HL-60/S4 treated with phorbol 12-myristate 13-acetate at 8.2 ng/mL for 4 days and 3 days (cell line): ENCODE data around the gene PITPNM1.
"Not testable (repeated sequence)": the region's sequence is repeated elsewhere in the genome, so short reads cannot be mapped to it uniquely, and the experiment has no call there.

Source experiments
- in situ Hi-C: fragments of 300-500 bp; cut with MboI; formaldehyde crosslinking; loops from 2 replicates; pipeline ENCODE4 v1.15.0; 2022; ENCODE audit warnings: low sequenced_read_pairs

Gene PITPNM1

DNA sequence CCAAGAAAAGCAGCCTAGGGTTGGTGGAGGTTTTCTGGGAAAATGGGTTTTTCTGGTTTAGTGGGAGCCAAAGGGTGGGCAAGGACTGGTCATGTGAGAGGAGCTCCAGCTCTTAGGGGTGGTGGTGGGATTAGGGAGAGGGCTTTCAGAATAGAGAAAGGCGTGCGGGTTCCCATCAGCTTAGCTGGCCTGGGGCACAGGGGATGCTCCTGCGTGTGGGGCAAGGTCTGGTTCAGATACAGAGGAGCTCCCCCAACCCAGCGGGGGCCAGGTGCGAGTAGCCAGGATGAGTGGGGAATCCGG is 36.8 kb downstream of the PITPNM1 start:
- in situ Hi-C loops, result no loop called here

DNA sequence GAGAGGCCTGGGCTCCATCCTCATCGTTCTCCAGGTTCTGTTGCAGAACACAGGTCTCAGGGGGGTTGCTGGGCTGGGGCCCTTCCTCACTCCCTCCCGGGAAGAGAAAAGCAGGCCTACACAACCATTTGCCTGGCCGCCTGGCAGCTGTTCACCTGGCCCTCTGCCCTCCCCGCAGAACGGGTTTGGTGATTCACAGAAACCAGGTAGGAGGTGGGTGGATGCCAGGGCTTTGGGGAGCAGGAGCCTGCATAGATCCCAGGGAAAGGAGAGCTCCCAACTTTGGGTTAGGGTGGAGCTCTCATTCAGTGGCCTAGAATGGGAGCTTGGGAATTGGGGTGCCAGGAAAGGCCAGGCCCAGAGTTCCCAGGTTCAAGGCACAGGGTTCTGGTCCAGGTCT is 37.1 kb downstream of the PITPNM1 start:
- in situ Hi-C loops, result no loop called here

DNA sequence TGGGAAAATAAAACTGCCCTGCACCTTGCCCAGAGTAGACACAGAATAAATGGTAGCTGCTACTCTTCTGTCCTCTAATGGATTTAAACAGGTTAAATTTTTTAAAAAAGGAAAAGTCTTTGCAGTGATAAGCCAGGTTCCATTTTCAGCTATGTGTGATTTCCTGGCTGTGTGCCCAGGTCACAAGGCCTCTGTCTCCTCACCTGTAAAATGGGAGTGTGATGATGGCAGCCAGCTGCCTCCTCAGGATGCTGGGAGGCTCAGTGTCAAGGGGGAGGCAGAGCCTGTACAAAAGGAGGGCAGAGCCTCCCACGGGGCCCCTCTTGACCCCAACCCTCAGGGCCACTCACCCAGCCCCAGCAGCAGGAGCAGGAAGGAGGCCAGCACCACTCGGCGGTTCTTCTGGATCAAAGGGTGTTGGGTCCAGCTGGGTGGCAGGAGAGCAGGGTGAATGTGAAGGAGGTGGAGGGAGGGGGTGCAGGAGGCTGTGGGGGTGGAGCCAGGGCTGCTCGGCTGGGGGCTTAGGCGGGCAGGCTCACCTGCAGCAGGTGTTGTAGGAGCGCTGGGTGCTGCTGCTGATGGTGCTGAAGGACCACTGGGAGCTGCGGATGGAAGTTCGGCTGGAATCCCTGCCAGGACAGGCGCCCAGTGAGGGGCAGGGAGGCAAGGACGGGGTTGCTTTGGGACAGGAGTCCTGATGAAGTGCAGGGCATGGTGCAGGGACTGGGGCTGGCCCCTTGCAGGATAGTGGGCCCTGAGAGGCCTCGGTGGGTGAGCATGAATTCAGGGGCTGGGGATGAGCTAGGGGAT is 38.0 kb downstream of the PITPNM1 start:
- in situ Hi-C loops, result no loop called here

DNA sequence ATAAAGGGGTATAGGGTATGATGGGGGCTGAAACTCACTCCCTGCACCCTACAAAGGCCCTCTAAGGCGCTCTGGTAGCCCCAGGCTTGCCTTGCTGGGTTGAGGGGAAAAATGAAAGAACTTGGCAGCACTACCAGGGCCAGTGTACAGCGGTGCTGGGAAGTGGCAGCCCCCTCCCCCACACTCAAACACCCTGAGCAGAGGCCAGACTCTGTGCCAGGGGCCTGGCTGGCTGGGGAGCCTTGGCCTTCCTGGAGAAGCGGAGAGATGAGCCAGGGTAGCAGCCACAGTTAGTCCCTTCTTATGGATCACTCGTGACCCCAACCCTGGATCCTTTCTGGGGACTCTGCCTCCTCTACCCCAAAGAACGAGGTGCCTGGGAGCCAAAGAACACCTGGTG is 38.8 kb downstream of the PITPNM1 start:
- in situ Hi-C loops, result no loop called here

DNA sequence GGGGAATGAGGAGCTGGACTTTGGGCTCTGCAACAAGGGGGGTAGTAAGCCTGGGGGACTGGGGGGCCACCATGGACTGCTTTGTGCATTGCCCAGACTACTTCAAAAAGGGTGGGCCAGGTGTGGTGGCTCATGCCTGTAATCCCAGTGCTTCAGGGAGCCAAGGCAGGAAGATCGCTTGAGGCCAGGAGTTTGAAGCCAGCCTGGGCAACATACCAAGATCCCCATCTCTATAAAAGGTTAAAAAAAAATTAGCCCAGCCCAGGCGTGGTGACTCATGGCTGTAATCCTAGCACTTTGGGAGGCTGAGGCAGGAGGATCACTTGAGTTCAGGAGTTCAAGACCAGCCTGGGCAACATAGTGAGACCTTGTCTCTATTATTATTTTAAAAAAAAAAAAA is 39.6 kb downstream of the PITPNM1 start:
- in situ Hi-C loops, result not testable (repeated sequence)

DNA sequence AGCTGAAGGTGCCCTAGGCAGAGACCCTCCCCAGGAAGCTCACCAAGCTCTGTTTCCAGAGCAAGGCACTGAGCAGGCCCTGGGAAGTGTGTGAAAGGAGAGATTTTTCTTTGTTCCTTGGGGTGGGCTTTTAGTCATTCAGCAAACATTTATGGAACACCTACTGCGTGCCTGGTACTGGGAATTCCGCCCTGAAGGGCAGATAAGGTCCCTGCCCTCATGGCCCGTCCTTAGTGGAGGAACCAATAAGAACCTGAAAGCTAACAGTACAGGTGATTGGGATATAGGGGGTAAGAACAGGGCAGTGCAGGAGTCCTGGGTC is 40.0 kb downstream of the PITPNM1 start:
- in situ Hi-C loops, result no loop called here

DNA sequence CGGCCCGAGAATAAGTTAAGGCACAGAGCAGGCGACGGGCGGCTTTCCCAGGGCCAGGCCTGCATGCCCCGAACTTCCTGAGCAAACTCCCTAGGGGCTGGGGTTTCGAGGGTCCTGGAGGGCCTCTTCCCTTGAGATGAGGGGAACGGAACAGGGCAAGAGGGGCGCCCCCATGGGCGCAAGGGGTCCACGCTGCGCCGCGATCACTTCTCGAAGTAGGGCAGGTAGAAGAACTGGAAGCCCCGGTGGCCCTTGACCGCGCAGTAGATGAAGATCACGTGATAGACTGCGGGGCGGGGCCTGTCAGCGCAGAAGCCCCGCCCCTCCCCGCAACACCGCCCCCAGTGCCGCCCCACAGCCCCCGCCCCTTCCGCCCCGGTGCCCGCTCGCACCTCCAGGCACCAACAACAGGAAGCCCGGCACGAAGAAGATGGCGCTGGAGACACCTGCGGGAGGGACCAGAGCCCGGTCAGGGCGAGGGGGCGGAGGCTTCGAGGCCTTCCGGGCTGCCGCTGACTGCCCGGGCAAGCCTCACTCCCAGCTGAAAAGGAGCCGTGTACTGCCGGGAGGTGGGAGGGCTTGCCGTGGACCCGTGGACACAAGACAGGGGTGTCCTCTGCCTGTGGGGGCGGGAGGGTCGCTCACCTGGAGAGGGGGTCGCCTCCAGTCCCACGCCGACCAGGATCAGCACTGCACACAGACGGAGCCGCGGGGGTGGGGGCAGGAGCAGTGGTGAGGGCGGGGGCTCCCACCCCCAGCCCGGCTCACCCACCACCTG is 40.6 kb downstream of the PITPNM1 start:
- in situ Hi-C loops, result no loop called here

DNA sequence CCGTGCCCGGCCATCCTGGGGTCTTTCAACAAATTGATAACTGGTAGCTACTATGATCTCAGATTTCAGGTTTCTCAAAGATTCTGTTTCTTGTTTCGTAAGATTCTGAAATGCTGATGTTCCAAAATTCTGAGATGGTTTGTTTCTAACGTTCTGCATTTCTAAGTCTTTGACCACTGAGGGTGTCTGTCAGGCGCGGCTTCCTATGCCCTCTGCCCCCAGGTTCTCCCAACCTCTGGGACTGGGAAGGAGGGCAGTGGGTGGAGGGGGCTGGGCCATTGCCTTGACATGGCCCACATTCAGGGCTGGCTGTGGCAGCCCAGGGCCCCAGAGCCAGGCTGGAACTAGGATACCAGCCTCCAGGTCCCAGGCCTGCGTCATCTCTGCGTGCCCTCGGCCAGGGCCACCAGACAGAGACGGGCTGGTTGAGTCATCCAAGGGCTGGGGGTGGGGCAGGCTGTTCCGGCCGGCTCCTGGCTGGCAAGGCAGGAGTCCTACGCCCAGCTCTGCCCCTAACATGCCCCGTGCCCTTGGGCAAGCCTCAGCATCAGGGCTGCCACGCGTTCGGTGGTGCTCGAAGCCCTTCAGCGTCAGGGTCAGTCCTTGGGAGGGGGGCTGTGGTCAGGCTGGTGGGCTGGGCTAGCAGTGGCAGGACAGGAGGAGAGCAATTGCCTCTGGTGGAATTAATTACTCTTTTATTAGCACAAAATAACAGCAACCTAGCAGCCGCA is 41.3 kb downstream of the PITPNM1 start:
- in situ Hi-C loops, result no loop called here

DNA sequence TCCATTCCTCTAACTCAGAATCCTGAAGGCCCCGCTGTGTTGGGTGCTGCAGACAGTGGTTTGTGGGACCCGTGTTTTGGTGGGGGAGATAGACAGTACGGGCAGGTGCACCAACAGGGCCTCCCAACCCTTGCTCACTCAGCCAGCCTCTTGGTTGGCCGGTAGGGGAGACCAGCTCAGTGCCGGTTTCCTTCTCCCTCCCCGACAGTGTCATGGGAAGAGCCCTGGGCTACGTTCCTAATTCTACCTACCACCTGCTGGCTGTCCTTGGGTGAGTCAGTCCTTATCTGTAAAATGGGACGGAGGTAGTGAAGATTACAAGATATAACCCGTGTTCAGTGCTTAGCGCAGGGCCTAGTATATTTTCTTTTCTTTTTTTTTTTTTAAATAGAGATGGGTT is 42.0 kb downstream of the PITPNM1 start:
- in situ Hi-C loops, result no loop called here

DNA sequence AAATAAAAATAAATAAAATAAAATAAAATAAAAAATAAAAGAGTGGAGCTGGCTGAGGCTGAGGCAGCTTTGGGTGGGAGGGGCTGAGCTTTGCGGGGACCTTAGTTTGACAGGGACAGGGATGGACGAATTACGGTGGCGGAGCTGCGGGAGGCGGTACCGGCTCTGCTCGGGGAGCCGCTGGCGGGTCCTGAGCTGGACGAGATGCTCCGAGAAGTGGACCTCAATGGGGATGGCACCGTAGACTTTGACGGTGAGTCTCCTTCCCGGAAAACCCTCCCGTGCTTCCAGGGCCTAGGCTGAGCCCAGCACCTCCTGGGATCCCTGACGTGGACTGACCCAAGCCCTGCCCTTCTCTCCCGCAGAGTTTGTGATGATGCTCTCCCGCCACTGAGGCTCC is 46.9 kb downstream of the PITPNM1 start:
- in situ Hi-C loops, result no loop called here

DNA sequence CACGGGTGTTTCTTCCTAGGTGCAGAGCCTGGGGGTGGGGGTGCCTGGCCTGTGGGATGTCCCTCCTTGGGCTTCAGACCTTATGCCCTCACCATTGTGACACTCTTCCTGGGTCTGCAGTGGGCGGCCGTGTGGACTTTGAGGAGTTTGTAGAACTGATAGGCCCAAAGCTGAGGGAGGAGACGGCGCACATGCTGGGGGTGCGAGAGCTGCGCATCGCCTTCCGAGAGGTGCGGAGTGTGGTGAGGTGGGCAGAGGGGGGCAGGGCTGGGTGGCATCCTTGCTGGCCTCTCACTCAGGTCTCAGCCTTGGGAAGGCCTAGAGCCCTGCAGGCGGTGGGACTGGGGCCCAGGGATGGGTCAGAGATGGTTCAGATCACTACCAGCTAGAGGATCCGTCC is 47.7 kb downstream of the PITPNM1 start:
- in situ Hi-C loops, result no loop called here

DNA sequence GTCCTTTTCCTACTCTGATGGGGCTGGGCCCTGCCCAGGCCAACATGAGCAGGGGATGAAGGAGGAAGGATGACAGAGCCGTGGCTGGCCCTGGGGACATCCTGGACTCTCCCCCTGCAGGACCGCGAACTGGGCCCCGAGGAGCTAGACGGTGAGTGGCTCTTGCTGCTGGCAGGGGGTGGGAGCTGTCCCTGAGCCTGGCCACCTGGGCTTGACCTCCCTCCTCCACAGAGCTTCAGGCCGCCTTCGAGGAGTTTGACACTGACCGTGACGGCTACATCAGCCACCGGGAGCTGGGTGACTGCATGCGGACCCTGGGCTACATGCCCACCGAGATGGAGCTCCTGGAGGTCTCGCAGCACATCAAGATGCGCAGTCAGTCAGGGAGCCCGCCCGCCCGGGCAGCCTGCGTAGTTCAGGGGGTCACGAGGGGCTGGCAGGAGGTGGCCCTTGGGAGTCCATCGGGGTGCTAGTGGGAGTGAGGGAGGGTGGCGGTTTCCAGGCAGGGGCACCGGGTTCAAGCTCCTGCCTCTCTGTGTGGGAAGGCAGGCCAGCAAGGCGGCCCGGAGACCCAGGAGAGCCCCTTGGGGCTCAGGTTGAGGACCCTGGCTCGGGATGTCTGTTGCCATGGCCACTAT is 49.0 kb downstream of the PITPNM1 start:
- in situ Hi-C loops, result no loop called here

DNA sequence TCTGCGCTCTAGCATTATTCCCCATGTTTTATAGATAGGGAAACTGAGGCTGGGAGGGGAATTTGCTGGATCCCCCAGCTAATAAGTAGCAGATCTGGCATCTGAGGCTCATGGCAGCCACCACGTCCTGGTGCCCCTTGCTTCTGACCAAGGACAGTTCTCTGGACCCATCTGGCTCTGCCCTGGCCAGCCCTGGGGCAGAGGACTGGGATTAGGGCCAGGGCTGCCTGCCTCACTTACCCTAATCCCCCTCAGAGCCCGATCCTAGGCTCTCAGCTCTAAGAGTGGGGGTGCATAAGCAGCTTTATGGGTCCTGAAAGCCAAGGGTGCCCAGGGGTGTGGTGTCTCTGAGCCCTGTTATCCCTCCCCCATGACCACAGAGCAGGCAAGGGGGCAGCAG is 50.1 kb downstream of the PITPNM1 start, which contains the start of gene CABP4:
Gene CABP4, plus strand, starts transcription at position 301 of the 400 bp plus-strand sequence. Its CDS starts 70 bp downstream, at position 371.
- in situ Hi-C loops, result no loop called here

DNA sequence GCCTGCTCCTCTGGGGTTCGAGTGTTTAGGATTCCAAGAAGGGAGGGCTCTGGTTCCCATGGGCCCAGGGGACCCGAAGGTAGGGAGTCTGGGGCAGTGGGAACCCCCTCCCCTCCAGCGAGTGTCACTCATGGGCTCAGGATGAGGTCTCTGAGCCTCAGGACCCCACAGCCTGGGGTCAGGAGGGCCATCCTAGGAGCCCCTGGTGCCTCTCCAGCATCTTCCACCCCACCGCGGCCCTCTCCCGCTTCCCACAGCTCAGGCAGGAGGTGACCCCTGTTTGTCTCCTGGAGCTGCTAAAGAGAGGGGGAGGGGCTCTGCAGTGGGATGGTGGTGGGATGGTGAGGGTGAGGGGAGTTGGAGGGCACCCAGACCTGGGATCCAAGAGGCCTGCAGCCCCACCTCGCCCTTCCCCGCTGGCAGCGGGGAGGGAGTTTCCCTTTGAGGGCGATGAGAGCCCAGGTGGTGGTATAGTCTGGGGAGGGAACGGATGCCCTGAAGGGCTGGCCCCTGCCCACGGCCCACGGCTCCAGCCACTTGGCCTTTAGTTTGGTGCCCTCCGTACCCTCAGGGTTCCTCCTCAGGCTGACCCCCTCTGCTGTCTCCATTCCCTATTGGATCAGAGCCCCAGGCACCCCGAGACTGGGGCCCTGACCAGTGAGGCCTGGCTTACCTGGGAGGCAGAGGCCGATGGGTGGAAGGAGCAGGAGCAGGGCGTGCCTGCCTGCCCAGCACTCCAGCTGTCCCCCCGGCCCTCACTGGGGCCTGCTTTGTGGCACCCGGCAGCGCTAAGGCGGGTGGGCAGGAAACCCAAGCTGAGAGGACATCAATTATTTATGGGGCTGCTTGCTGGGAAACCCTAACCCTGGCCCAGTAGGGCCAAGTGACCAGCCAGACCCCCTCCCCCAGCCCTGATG is 51.1 kb downstream of the PITPNM1 start:
- in situ Hi-C loops, result no loop called here

DNA sequence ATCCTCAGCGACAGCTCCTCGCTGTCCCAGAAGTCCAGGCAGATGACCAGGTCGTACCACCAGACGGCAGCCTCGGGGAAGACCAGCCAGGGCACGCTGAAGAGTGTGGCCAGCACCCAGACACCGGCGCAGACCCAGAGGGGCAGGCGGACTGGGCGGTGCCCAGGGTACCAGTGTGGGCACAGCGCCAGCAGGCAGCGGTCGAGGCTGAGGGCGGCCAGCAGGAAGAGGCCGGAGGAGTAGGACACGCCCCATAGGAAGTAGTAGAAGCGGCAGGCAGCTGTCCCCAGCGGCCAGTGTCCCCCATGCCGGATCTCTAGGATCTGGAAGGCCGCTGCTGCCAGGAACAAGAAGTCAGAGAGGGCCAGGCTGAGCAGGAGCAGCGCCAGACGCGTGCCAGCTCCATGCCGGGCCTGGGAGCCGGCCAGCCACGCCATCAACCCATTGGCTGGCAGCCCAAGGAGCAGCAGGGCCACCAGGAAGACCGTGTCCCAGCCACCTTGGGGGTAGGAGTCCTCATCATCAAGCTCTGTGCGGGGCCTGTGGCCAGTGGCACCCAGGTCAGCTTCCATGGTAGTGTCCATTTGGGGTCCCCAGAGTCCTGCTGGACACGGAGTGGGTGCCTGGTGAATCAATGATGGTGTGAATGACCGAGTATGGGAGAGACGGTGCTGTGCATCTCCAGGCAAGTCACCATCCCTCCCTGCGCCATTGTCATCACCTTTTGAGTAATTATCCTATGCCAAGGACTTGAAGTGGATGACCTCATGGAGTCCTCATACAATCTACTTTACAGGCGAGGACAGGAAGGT is 52.8 kb downstream of the PITPNM1 start, which contains the start of gene GPR152:
Gene GPR152, minus strand, starts transcription at position 589 of the 812 bp plus-strand sequence. Its CDS starts 5 bp downstream, at position 584.
- in situ Hi-C loops, result no loop called here

DNA sequence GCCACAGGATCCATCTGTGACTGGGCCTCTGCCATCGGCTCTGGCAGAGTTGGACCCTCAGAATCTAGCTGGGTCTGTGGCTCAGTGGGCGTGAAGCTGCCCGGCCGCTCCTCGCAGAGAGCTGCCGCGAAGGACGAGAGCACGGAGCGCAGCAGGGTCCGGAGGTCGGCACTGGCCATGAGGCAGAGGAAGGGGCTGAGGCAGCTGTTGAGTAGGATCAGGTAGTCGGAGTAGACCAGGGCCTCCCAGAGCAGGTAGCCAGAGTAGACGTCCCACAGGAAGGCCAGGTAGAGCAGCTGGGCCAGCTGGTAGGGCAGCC is 53.5 kb downstream of the PITPNM1 start:
- in situ Hi-C loops, result no loop called here

DNA sequence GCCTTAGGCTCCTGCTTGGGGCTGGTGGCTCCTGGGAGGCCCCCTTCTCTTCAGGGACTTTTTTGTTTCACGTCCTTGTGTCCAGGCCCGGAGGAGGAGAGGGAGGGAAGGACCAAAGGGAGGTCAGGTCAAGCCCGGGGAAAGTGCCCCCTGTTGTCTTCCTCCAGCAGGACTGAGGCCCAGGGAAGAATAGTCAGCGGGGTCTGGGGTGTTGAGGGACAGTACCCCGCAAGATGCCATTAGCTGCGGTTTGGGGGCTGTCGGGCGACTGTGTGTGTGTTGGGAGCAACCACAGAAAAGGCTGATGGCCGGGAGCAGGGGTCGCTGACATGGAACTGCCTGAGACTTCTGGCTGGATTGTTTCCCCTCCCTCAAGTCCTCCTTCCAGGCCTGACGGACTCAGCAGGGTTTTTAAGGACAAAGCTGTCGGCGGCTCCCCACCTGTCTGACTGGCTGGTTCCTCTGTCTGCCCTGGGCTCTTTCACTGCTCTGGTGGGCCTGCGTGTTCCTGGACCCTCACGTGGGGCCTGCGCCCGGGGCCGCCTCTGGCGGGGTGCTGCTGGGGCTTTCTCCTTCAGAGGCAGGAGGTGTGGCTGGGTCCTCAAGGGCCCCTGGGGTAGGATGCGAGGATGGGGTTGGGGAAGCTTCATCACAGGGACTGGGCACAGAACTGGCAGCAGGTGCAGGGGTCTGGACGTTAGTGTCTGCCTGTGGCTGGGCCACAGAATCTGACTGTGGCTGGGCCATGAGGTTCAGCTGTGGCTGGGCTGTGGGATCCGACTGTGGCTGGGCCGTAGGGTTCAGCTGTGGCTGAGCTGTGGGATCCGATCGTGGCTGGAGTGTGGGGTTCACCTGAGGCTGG is 54.1 kb downstream of the PITPNM1 start:
- in situ Hi-C loops, result no loop called here

DNA sequence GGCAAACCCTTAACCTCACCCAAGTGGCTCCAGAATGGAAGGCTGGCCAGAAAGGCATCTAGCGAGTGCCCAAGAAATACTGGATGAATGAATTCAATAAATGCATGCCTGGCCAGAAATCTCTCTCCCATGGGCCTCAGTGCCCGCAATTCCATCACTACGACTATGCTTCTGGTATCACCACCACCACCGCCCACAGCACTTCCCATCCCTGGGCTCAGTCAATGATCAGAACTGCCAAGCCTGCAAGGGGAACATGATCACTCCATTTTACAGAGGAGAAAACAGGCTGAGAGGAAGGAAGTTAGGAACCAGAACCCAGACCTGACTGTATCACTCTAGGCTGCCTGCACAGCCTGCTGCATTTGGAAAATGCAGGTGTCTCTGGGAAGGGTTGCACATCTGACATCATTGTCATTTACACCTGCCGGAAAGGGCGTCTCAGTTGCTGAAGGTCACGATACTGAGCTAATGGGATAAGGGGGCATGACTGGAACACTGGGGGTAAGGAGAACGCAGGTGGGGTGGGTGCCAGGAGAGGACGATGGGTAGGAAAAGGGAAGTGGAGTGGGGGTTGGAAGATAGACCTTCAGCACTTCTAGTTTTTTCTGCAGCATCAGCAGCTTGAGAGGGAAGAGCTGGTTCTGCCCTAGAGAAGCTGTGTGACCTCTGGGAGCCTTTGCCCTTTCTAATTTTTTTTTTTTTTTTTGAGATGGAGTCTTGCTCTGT is 55.9 kb downstream of the PITPNM1 start:
- in situ Hi-C loops, result no loop called here
